ENCODE measurements around the gene C12orf57.

GRCh38 chr12:6961695-6962284, 18.0 kb downstream of the C12orf57 start:
- TF ChIP-seq CTCF (conservative IDR thresholded peaks at IDR 0.05 in 1 of 2, IDR thresholded peaks at IDR 0.05 in 1 of 2; ENCODE audit: low read depth in 1 of 2, low read length in 2 of 2) (peak; percentile 39 to 61), EZH2 (IDR thresholded peaks at IDR 0.05; ENCODE audit: low read length, missing control alignments) (no peak)
